HepG2 (cell line): ENCODE data around the gene OMD. TPM values are rescaled to one million over a fixed set of nuclear protein-coding genes. Genes with fewer than 3 reads are reported as not detected.

Experiments used
- ATAC-seq: fragments of 200-7000 bp; cut with Tn5 transposase; 3 replicates; pipeline ENCODE4 v1.9.1; 2020; ENCODE audit warnings: mild to moderate bottlenecking, moderate library complexity
- BruUV-seq: library from RNA; stranded (reverse); fragments of 400-500 nt; replicated peaks from 2 replicates; lab custom pipeline; 2021; lab: Mats Ljungman, UMichigan
- CTCF ChIA-PET: fragments of 300-600 bp; formaldehyde crosslinking; extraction: SDS; loops from one replicate; lab custom pipeline; 2021; ENCODE audit warnings: low total read pairs, inconsistent platforms, low intra/inter-chr PET ratio; lab: Yijun Ruan, JAX
- POLR2A ChIA-PET: fragments of 350-600 bp; sonication (Branson Sonifier 250); formaldehyde crosslinking; loops from one replicate; lab custom pipeline; 2020; ENCODE audit warnings: antibody characterized with exemption, inconsistent platforms; lab: Yijun Ruan, JAX
- DNase-seq: peaks from one replicate; pipeline ENCODE4 v3.0.0-alpha.2; 2015; ENCODE audit warnings: low spot score
- FAIRE-seq: peaks from 3 replicates; lab custom pipeline; 2011; peaks lifted over from hg19 to GRCh38; lab: Jason Lieb, UNC
- H2AFZ ChIP-seq: one replicate; pipeline ENCODE4 v1.6.1; 2011; ENCODE audit warnings: low read length, inconsistent platforms
- H3K27ac ChIP-seq: fragments of 300-600 bp; 3 replicates; pipeline ENCODE4 v1.8.0; 2011; ENCODE audit warnings: mixed run types, mild to moderate bottlenecking, mixed read lengths, low read length, inconsistent platforms; ENCODE audit not compliant: insufficient read depth; ENCODE audit errors: extremely low read length
- H3K27me3 ChIP-seq, 2 experiments: fragments of 200-600 bp in 1 of 2; 2 replicates in 1 of 2; 3 replicates in 1 of 2; pipeline versions ENCODE4 v1.6.0 to v1.8.0; 2011; ENCODE audit warnings: low read length in 2 of 2, mild to moderate bottlenecking in 2 of 2, moderate library complexity in 2 of 2, inconsistent platforms in 1 of 2; ENCODE audit not compliant: insufficient read depth in 2 of 2, control insufficient read depth in 1 of 2
- H3K36me3 ChIP-seq, 2 experiments: fragments of 200-600 bp in 1 of 2; replicated peaks in 1 of 2; 2 replicates in 1 of 2; 3 replicates in 1 of 2; pipeline versions ENCODE4 v1.5.1 to v1.8.0; 2011; ENCODE audit warnings: low read length in 2 of 2, inconsistent platforms in 1 of 2; ENCODE audit not compliant: insufficient read depth in 2 of 2, control insufficient read depth in 1 of 2
- H3K4me1 ChIP-seq: 2 replicates; pipeline ENCODE4 v1.5.1; 2012; ENCODE audit warnings: low read length, inconsistent platforms; ENCODE audit not compliant: insufficient read depth
- H3K4me2 ChIP-seq: 2 replicates; pipeline ENCODE4 v1.6.0; 2011; ENCODE audit warnings: low read depth, low read length, inconsistent platforms
- H3K4me3 ChIP-seq, 3 experiments: fragments of 200-600 bp in 1 of 3; sonication (generic), shearing (Covaris generic) in 1 of 3; replicated peaks in 1 of 3; 2 replicates each; pipeline ENCODE4 v1.5.1; 2011 to 2016; ENCODE audit warnings: low read length in 3 of 3, inconsistent platforms in 2 of 3, low read depth in 2 of 3, mild to moderate bottlenecking in 2 of 3, control low read depth in 1 of 3, mixed read lengths in 1 of 3; ENCODE audit not compliant: insufficient read depth in 1 of 3
- H3K79me2 ChIP-seq: one replicate; pipeline ENCODE4 v1.6.1; 2011; ENCODE audit warnings: low read length, inconsistent platforms; ENCODE audit not compliant: insufficient read depth
- H3K9ac ChIP-seq: 2 replicates; pipeline ENCODE4 v1.6.0; 2011; ENCODE audit warnings: mild to moderate bottlenecking, low read depth, low read length, inconsistent platforms; ENCODE audit not compliant: insufficient read depth
- H3K9me3 ChIP-seq: 2 replicates; pipeline ENCODE4 v1.5.1; 2012; ENCODE audit warnings: mild to moderate bottlenecking, low read length
- H4K20me1 ChIP-seq: 2 replicates; pipeline ENCODE4 v1.6.0; 2011; ENCODE audit warnings: inconsistent platforms, mild to moderate bottlenecking, low read length, moderate library complexity; ENCODE audit not compliant: insufficient read depth
- ARID2 ChIP-seq: sonication (generic); formaldehyde crosslinking; IDR thresholded peaks from 2 replicates; pipeline ENCODE4 v1.8.1; 2022; ENCODE audit warnings: mild to moderate bottlenecking, missing genetic modification reagents, borderline replicate concordance
- BHLHE40 ChIP-seq: IDR thresholded peaks from 2 replicates; pipeline ENCODE4 v1.6.1; 2011; ENCODE audit warnings: low read length, improper control_type of control experiment
- CBX2 ChIP-seq, 2 experiments: fragments of 200-600 bp in 1 of 2; sonication (generic); formaldehyde crosslinking in 1 of 2; IDR thresholded peaks; 2 replicates each; pipeline versions ENCODE4 v1.7.0 to v1.8.1; 2018 to 2022; ENCODE audit warnings: low read depth in 2 of 2, low read length in 1 of 2, mild to moderate bottlenecking in 1 of 2, missing genetic modification reagents in 1 of 2
- HCFC1 ChIP-seq: fragments of 150-350 bp; IDR thresholded peaks from 2 replicates; pipeline ENCODE4 v1.6.1; 2014; ENCODE audit warnings: low read depth, low read length
- HDAC2 ChIP-seq: sonication (generic); formaldehyde crosslinking; IDR thresholded peaks from 2 replicates; pipeline ENCODE4 v1.4.0; 2020; ENCODE audit warnings: missing genetic modification reagents
- NRL ChIP-seq: sonication (generic); formaldehyde crosslinking; IDR thresholded peaks from 2 replicates; pipeline ENCODE4 v1.5.0; 2020; ENCODE audit warnings: missing genetic modification reagents, mild to moderate bottlenecking, moderate library complexity, borderline replicate concordance
- PLRG1 ChIP-seq: fragments of 450-650 bp; conservative IDR thresholded peaks from 2 replicates; pipeline ENCODE4 v1.6.1; 2016
- SMAD1 ChIP-seq: sonication (generic); formaldehyde crosslinking; IDR thresholded peaks from 2 replicates; pipeline ENCODE4 v1.4.0; 2020; ENCODE audit warnings: missing genetic modification reagents, low read depth, mild to moderate bottlenecking, borderline replicate concordance
- SP5 ChIP-seq: IDR thresholded peaks from 2 replicates; pipeline ENCODE4 v1.6.1; 2016; ENCODE audit warnings: low read depth, borderline replicate concordance
- U2AF1 ChIP-seq: fragments of 200-400 bp; formaldehyde crosslinking; optimal IDR thresholded peaks from 2 replicates; pipeline ENCODE3; 2017; ENCODE audit warnings: mild to moderate bottlenecking, low read depth, low read length
- ZNF235 ChIP-seq: sonication (generic); formaldehyde crosslinking; IDR thresholded peaks from 2 replicates; pipeline ENCODE4 v1.8.1; 2023; ENCODE audit warnings: mild to moderate bottlenecking, missing genetic modification reagents, borderline replicate concordance
- ZNF430 ChIP-seq: sonication (generic); formaldehyde crosslinking; IDR thresholded peaks from 2 replicates; pipeline ENCODE4 v1.9.0; 2021; ENCODE audit warnings: mild to moderate bottlenecking, missing genetic modification reagents
- ZNF709 ChIP-seq: sonication (generic); formaldehyde crosslinking; IDR thresholded peaks from 2 replicates; pipeline ENCODE4 v1.5.0; 2020; ENCODE audit warnings: mild to moderate bottlenecking, missing genetic modification reagents
- ZNF83 ChIP-seq: sonication (generic); formaldehyde crosslinking; IDR thresholded peaks from 2 replicates; pipeline ENCODE4 v1.4.0; 2020; ENCODE audit warnings: missing genetic modification reagents, mild to moderate bottlenecking, borderline replicate concordance
- ZSCAN9 ChIP-seq: IDR thresholded peaks from 2 replicates; pipeline ENCODE4 v1.6.1; 2016; ENCODE audit warnings: borderline replicate concordance
- WGBS: methylation state at CpG from one replicate; pipeline ENCODE4 v1.1.6; 2017; ENCODE audit warnings: low lambda C conversion rate; 5-methylcytosine and 5-hydroxymethylcytosine counted together
- in situ Hi-C: cut with HindIII; loops from 2 replicates; pipeline ENCODE4 v1.10.0; 2017; ENCODE audit warnings: low pct_unique_long_range_greater_than_20kb; ENCODE audit not compliant: extremely low pct_ligation_motif_present
- intact Hi-C: fragments of 100-400 bp; cut with micrococcal nuclease; formaldehyde crosslinking; loops from one replicate; pipeline ENCODE4 v1.10.0; 2022; ENCODE audit not compliant: unreplicated experiment
- polyA plus RNA-seq, 8 experiments: library from polyadenylated mRNA; depleted of rRNA in 3 of 8; stranded (reverse) in 7 of 8; unstranded in 1 of 8; fragments of >200 nt; fragmentation: Illumina TruSeq in 4 of 8; extraction: Trizol in 4 of 8; gene quantifications; 2 replicates each; pipeline versions ENCODE4 v1.2.1 to v1.2.3, GENCODE V29; 2011 to 2016; ENCODE audit warnings: low read depth in 4 of 8, missing spikeins in 1 of 8, mixed read lengths in 1 of 8; ENCODE audit not compliant: insufficient read depth in 1 of 8
- total RNA-seq, 5 experiments: library from RNA; depleted of rRNA; stranded (reverse); fragments of >200 nt; fragmentation: Illumina TruSeq; extraction: Trizol; gene quantifications; 2 replicates each; pipeline ENCODE4 v1.2.3, GENCODE V29; 2016; ENCODE audit warnings: low read depth in 1 of 5
- TF ChIP-seq, protein P1 (sequence below): sonication (generic); formaldehyde crosslinking; IDR thresholded peaks from 2 replicates; pipeline ENCODE4 v1.5.1; 2020; ENCODE audit warnings: mild to moderate bottlenecking, missing genetic modification reagents, borderline replicate concordance
- TF ChIP-seq, protein P2 (sequence below): sonication (generic); formaldehyde crosslinking; IDR thresholded peaks from 2 replicates; pipeline ENCODE4 v1.9.0; 2022; ENCODE audit warnings: low read depth, missing genetic modification reagents

OMD gene
- total and polyA plus RNA-seq, 2 of the 13 experiments (the other 11 are each of a cell fraction or from before 2014, with no cell fraction given), result not detected

DNA sequence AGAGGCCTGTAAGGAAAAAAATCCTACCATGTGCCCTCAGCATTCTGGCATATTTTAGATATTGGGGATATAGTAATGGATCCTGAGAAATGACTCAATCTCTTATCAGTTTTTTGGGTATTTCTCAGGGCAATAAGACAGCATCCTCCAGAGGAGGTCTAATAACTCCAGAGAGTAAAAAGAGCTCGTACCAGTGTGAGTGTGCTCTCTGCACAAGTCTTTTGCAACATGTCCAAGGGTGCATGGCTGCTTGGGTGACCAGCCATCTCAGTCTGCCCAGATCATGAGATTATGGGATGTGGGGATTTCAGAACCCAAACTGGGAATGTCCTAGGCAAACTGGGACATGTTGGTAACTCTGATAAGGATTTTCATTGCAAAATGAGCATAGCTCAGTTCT is 42.8 kb upstream of the OMD start:
- no peak for DNase-seq
- TF ChIP-seq PLRG1, result no peak
- TF ChIP-seq NRL (CRISPR knock-in tag), result no peak
- TF ChIP-seq BHLHE40, result no peak
- no peak for TF ChIP-seq HCFC1
- TF ChIP-seq SMAD1 (CRISPR knock-in tag), result no peak
- POLR2A ChIA-PET, result no interaction called here
- Histone ChIP-seq H3K36me3 (no peaks in the 10 kb centered on the region), H3K27ac (no peak overlapping the region), H2AFZ (no peak overlapping the region), H3K9ac (no peak overlapping the region), H3K27me3 (no peaks in the 10 kb centered on the region), H3K9me3 (no peaks in the 10 kb centered on the region), H3K79me2 (no peaks in the 10 kb centered on the region), H4K20me1 (no peaks in the 10 kb centered on the region), H3K4me1 (no peaks in the 10 kb centered on the region), H3K4me2 (no peak overlapping the region), H3K4me3 (no peak overlapping the region)
- 82% methylated on average over 1 of the region's 1 CpG for WGBS
- no peak for FAIRE-seq
- CTCF ChIA-PET, result no interaction called here
- BruUV-seq, result no TSS peak
- intact Hi-C loops (no loop called here), in situ Hi-C loops (no loop called here)
- ATAC-seq, result no peak

DNA sequence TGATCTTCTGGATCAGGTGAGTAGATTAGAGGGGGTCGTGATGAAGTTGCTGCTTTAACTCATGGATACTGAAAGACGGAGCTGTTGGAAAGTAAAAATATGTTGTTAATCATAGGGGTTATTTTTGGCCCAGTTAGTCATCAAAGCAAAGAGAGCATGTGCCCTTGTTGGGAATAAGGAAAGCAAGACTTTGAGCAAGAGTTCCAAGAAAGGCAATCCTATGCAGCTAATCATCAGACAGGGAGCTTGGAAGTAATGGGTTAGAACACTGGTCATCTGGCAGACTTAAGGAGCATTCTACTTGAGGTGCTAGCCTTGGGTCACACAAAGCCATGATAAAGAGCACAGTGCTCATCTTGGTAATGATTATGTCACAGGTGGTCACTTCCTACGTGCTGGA is 39.7 kb upstream of the OMD start:
- Histone ChIP-seq H3K9ac (no peak overlapping the region), H3K27ac (no peak overlapping the region), H3K4me3 (no peak overlapping the region), H3K27me3 (no peaks in the 10 kb centered on the region), H3K36me3 (no peaks in the 10 kb centered on the region), H3K4me2 (no peak overlapping the region), H3K4me1 (no peaks in the 10 kb centered on the region), H4K20me1 (no peaks in the 10 kb centered on the region), H2AFZ (no peak overlapping the region), H3K79me2 (no peaks in the 10 kb centered on the region), H3K9me3 (no peaks in the 10 kb centered on the region)
- intact Hi-C loops (no loop called here), in situ Hi-C loops (no loop called here)
- no TSS peak for BruUV-seq
- CTCF ChIA-PET, result no interaction called here
- DNase-seq (no peak), FAIRE-seq (no peak), ATAC-seq (no peak)
- POLR2A ChIA-PET, result no interaction called here
- WGBS, result 84% methylated on average over 3 of the region's 3 CpGs
- TF ChIP-seq ZNF235 (CRISPR knock-in tag), result no peak
- TF ChIP-seq, protein P1, sequence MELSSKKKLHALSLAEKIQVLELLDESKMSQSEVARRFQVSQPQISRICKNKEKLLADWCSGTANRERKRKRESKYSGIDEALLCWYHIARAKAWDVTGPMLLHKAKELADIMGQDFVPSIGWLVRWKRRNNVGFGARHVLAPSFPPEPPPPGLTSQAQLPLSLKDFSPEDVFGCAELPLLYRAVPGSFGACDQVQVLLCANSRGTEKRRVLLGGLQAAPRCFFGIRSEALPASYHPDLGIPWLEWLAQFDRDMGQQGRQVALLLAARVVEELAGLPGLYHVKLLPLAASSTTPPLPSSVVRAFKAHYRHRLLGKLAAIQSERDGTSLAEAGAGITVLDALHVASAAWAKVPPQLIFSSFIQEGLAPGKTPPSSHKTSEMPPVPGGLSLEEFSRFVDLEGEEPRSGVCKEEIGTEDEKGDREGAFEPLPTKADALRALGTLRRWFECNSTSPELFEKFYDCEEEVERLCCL (CRISPR knock-in tag), result no peak
- TF ChIP-seq ZNF709 (CRISPR knock-in tag), result no peak
- TF ChIP-seq HDAC2 (CRISPR knock-in tag), result no peak
- TF ChIP-seq U2AF1, result no peak
- TF ChIP-seq ZSCAN9 (CRISPR knock-in tag), result no peak
- TF ChIP-seq CBX2 (IDR thresholded peaks at IDR 0.05; ENCODE audit: low read depth, low read length), result no peak
- TF ChIP-seq CBX2 (CRISPR knock-in tag; IDR thresholded peaks at IDR 0.05; ENCODE audit: low read depth), result no peak
- TF ChIP-seq, protein P2, sequence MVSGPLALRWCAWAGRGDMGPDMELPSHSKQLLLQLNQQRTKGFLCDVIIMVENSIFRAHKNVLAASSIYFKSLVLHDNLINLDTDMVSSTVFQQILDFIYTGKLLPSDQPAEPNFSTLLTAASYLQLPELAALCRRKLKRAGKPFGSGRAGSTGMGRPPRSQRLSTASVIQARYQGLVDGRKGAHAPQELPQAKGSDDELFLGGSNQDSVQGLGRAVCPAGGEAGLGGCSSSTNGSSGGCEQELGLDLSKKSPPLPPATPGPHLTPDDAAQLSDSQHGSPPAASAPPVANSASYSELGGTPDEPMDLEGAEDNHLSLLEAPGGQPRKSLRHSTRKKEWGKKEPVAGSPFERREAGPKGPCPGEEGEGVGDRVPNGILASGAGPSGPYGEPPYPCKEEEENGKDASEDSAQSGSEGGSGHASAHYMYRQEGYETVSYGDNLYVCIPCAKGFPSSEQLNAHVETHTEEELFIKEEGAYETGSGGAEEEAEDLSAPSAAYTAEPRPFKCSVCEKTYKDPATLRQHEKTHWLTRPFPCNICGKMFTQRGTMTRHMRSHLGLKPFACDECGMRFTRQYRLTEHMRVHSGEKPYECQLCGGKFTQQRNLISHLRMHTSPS, result no peak
- TF ChIP-seq SP5 (CRISPR knock-in tag), result no peak
- TF ChIP-seq ARID2 (CRISPR knock-in tag), result no peak
- no peak for TF ChIP-seq ZNF430 (CRISPR knock-in tag)
- TF ChIP-seq ZNF83 (CRISPR knock-in tag), result no peak
